OCI-LY1 (cell line): ENCODE measurements around the gene POFUT1.

ENCODE experiments used
- EZH2 ChIP-seq: fragments of 200-600 bp; sonication (generic), shearing (Covaris generic); IDR thresholded peaks from 2 replicates; pipeline ENCODE4 v1.8.0; 2017; ENCODE audit warnings: borderline replicate concordance, mixed run types, mild to moderate bottlenecking, antibody characterized with exemption, low read length, moderate library complexity, mixed read lengths
- TF ChIP-seq, protein P1 (sequence below): fragments of 200-600 bp; sonication (generic), shearing (Covaris generic); IDR thresholded peaks from 2 replicates; pipeline ENCODE4 v1.5.1; 2017; ENCODE audit warnings: mild to moderate bottlenecking, antibody characterized with exemption, low read length, moderate library complexity, mixed read lengths

- TF ChIP-seq, protein P1, sequence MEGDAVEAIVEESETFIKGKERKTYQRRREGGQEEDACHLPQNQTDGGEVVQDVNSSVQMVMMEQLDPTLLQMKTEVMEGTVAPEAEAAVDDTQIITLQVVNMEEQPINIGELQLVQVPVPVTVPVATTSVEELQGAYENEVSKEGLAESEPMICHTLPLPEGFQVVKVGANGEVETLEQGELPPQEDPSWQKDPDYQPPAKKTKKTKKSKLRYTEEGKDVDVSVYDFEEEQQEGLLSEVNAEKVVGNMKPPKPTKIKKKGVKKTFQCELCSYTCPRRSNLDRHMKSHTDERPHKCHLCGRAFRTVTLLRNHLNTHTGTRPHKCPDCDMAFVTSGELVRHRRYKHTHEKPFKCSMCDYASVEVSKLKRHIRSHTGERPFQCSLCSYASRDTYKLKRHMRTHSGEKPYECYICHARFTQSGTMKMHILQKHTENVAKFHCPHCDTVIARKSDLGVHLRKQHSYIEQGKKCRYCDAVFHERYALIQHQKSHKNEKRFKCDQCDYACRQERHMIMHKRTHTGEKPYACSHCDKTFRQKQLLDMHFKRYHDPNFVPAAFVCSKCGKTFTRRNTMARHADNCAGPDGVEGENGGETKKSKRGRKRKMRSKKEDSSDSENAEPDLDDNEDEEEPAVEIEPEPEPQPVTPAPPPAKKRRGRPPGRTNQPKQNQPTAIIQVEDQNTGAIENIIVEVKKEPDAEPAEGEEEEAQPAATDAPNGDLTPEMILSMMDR = no peak
- no peak for TF ChIP-seq EZH2
These were observed 947 bp downstream of the POFUT1 start for GRCh38 chr20:32208499-32209154.
